Transverse colon (tissue), 4 donors: ENCODE measurements around the gene EDN3. TPM values are rescaled to one million over a fixed set of nuclear protein-coding genes. Genes with fewer than 3 reads are reported as not detected.
"Not testable (repeated sequence)": the region's sequence is repeated elsewhere in the genome, so short reads cannot be mapped to it uniquely, and the experiment has no call there.

Source experiments
- DNase-seq: peaks from one replicate; pipeline ENCODE4 v3.0.0-alpha.2; 2019
- H3K27ac ChIP-seq, 4 donors: fragments of 200-600 bp; sonication (generic); 2 replicates each; pipeline ENCODE4 v1.5.1; 2016 to 2018; ENCODE audit warnings: inconsistent platforms in 4 of 4
- H3K27me3 ChIP-seq: fragments of 200-600 bp; sonication (generic); 2 replicates; pipeline ENCODE4 v1.5.1; 2017; ENCODE audit warnings: inconsistent platforms
- H3K36me3 ChIP-seq, 4 donors: fragments of 200-600 bp; sonication (generic); 2 replicates each; pipeline ENCODE4 v1.5.1; 2017 to 2019; ENCODE audit warnings: inconsistent platforms in 4 of 4
- H3K4me1 ChIP-seq, 4 donors: fragments of 200-600 bp; sonication (generic); 2 replicates each; pipeline ENCODE4 v1.5.1; 2017 to 2020; ENCODE audit warnings: inconsistent platforms in 4 of 4
- H3K4me3 ChIP-seq, 4 donors: fragments of 200-600 bp; sonication (generic); 1 replicate in 1 of 4; 2 replicates in 3 of 4; pipeline versions ENCODE4 v1.5.1 to v1.6.1; 2017 to 2019; ENCODE audit warnings: inconsistent platforms in 4 of 4
- H3K9me3 ChIP-seq, 2 donors: fragments of 200-600 bp; sonication (generic); 2 replicates each; pipeline ENCODE4 v1.5.1; 2017 to 2019; ENCODE audit warnings: inconsistent platforms in 2 of 2
- EP300 ChIP-seq: sonication (generic); formaldehyde crosslinking; IDR thresholded peaks from one replicate; pipeline ENCODE4 v1.6.1; 2017; ENCODE audit warnings: antibody characterized with exemption, low read depth
- POLR2A ChIP-seq: fragments of 450-650 bp; IDR thresholded peaks from one replicate; pipeline ENCODE4 v1.6.1; 2016; ENCODE audit warnings: antibody characterized with exemption, mild to moderate bottlenecking, moderate library complexity
- POLR2AphosphoS5 ChIP-seq, 3 donors: sonication (generic); formaldehyde crosslinking; IDR thresholded peaks; one replicate each; pipeline ENCODE4 v1.6.1; 2016; ENCODE audit warnings: antibody characterized with exemption in 3 of 3
- WGBS, 2 donors: methylation state at CpG; one replicate each; pipeline ENCODE4 v1.1.5; 2018; ENCODE audit warnings: low coverage in 1 of 2; 5-methylcytosine and 5-hydroxymethylcytosine counted together
- in situ Hi-C, 4 donors: fragments of 200-750 bp; cut with MboI; loops; one replicate each; pipeline versions ENCODE4 v1.15.0 to v1.15.1; 2017; ENCODE audit warnings: low sequenced_read_pairs in 3 of 4, low pct_ligation_motif_present in 1 of 4, low pct_unique_long_range_greater_than_20kb in 1 of 4
- intact Hi-C: fragments of 100-400 bp; cut with DNase I; formaldehyde crosslinking; loops from one replicate; pipeline ENCODE4 v1.15.1; 2023; ENCODE audit warnings: low total_unique reads
- total RNA-seq, 4 donors: library from RNA; depleted of rRNA; stranded (reverse); fragments of >200 nt; gene quantifications; one replicate each; pipeline ENCODE4 v1.1.0, GENCODE V29; 2016
- TF ChIP-seq, protein P1 (sequence below), 5 experiments: fragments of 200-600 bp in 3 of 5; fragments of 450-650 bp in 2 of 5; sonication (generic) in 3 of 5; IDR thresholded peaks; 1 replicate in 2 of 5; 2 replicates in 3 of 5; pipeline ENCODE4 v1.5.1; 2016 to 2017; ENCODE audit warnings: antibody characterized with exemption in 5 of 5, inconsistent platforms in 3 of 5, mild to moderate bottlenecking in 2 of 5, moderate library complexity in 1 of 5

The EDN3 gene
- total RNA-seq, 4 donors from 2014 or later = 13.1 to 127 (median 76.8) TPM

DNA sequence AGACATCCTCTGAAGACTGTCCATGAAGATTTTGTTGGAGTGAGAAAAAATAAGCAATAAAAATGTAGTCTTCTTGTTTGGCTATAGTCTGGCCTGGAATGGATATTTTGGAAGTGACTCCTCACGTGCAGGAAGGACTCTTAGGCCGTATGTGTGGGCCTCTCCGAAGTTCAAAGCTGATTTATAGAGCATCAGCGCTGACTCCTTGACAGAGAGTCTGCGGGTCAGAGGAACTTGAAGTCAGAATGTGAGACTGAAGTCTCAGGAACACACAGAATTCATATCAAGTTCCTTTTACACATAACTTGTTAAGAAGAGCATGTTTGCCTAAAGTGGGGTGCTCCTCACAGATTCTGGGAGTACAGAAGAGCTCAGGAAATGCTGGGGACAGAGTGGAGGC, 36.1 kb downstream of the EDN3 start:
- WGBS, 2 donors = 83% methylated on average over 5 of the region's 5 CpGs; no CpG with 5 or more reads in 1 of the 2 donors
- H3K4me3 ChIP-seq = no peak overlapping the region
- no peak for TF ChIP-seq POLR2A
- no peak for TF ChIP-seq EP300
- no peak for TF ChIP-seq POLR2AphosphoS5 (IDR thresholded peaks at IDR 0.05)
- TF ChIP-seq, protein P1, sequence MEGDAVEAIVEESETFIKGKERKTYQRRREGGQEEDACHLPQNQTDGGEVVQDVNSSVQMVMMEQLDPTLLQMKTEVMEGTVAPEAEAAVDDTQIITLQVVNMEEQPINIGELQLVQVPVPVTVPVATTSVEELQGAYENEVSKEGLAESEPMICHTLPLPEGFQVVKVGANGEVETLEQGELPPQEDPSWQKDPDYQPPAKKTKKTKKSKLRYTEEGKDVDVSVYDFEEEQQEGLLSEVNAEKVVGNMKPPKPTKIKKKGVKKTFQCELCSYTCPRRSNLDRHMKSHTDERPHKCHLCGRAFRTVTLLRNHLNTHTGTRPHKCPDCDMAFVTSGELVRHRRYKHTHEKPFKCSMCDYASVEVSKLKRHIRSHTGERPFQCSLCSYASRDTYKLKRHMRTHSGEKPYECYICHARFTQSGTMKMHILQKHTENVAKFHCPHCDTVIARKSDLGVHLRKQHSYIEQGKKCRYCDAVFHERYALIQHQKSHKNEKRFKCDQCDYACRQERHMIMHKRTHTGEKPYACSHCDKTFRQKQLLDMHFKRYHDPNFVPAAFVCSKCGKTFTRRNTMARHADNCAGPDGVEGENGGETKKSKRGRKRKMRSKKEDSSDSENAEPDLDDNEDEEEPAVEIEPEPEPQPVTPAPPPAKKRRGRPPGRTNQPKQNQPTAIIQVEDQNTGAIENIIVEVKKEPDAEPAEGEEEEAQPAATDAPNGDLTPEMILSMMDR (IDR thresholded peaks at IDR 0.05) = no peak
- intact Hi-C loops (no loop called here), in situ Hi-C loops (no loop called here)
- H3K36me3 ChIP-seq = no peaks in the 10 kb centered on the region
- no peak overlapping the region for H3K27ac ChIP-seq
- H3K27me3 ChIP-seq = no peaks in the 10 kb centered on the region
- H3K9me3 ChIP-seq = no peaks in the 10 kb centered on the region
- DNase-seq = no peak
- H3K4me1 ChIP-seq = peaks cover 0 to 31% (median 15%) of the 10 kb centered on the region in 4 donors

DNA sequence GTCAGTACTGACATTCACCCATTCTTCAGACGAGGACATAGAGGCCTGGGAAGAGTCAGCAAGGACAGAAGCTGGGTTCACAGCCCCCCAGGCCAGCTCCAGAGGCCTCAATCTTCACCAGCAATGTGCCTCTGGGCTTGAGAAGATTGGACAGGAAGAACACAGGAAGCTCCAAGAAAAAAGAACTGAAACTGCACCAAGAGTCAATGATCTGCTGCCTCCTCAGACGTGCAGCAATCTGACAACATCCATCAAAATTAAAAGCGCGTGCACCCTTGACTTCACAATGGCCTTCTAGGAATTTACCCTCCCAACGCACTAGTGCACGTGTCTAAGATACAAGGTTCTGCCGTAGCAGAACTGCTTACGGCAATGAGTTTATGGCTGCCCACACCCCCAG, 38.0 kb downstream of the EDN3 start:
- WGBS, 2 donors = 73% methylated on average over 4 of the region's 8 CpGs; no CpG with 5 or more reads in 1 of the 2 donors
- in situ Hi-C loops, intact Hi-C loops, H3K9me3 ChIP-seq, H3K27me3 ChIP-seq, DNase-seq, H3K36me3 ChIP-seq, H3K27ac ChIP-seq, H3K4me3 ChIP-seq: not testable (repeated sequence)
- peaks cover 0 to 23% (median 15%) of the 10 kb centered on the region in 4 donors for H3K4me1 ChIP-seq

DNA sequence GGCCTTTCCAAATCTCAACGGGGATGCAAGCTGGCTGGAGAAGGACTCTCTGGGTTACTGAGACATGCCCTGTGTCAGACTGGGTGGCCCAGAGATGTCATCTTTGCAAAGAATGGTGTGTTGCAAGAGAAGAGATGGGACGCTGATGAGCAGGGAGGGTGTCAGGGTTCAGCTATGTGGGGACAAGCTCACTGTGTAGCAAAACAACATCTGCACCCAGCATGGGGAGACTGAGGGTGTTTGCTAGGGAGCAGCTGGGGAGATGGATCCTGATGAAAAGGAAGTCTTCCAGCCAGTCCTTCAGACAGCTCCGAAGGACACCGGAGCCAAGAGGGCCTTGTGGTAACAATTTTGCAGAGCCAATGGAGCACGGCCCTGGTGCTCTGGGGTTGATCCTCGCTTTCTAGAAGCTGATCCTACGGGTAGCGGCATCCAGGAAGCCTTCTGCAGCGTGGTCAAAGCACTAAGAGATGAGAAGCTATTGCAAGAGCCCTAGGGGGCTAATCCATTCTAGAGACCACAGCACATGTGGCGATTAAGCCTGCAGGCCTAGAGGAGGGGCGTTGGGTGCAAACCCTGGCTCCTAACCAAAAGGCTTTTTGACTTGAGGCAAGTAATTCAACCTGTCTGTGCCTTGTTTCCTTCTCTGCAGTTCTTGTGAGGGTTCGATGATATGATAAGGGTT, 39.9 kb downstream of the EDN3 start:
- Histone ChIP-seq H3K27me3 (no peaks in the 10 kb centered on the region), H3K4me3 (no peak overlapping the region), H3K27ac (no peak overlapping the region), H3K9me3 (no peaks in the 10 kb centered on the region), H3K36me3 (no peaks in the 10 kb centered on the region), H3K4me1 (peaks cover 0 to 9% (median 4%) of the 10 kb centered on the region in 4 donors)
- 79 to 81% methylated on average over 4 to 12 of the region's 12 CpGs for WGBS, 2 donors
- in situ Hi-C loops = no loop called here
- DNase-seq = no peak
- intact Hi-C loops = no loop called here
- TF ChIP-seq, protein P1 (IDR thresholded peaks at IDR 0.05) = no peak
- no peak for TF ChIP-seq EP300
- TF ChIP-seq POLR2AphosphoS5 (IDR thresholded peaks at IDR 0.05) = no peak
- no peak for TF ChIP-seq POLR2A

DNA sequence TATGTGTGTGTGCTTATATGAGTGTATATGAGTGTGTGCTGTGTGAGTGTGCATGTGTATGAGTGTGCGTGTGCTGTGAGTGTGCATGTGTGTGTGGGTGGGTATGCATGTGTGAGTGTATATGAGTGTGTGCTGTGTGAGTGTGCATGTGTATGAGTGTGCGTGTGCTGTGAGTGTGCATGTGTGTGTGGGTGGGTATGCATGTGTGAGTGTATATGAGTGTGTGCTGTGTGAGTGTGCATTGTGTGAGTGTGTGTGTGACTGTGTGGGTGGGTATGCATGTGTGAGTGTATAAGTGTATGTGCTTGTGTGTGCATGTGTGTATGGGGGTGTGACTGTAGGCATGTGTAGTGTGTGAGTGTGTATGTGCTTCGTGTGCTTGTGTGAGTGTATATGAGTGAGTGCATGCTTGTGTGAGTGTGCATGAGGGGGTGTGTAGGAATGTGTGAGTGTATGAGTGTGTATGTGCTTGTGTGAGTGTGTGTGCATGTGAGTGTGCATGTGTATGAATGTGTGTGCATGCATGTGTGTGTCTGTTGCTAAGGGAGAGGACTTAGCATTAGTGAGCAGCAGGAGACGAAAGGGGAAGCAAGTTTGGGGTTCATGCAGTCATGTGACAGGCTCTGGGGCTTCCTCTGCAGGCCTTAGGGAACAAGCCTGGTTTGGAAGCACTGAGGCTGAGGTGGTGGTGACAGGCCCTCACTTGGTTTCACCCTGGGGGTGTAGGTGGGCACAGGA, 41.0 kb downstream of the EDN3 start:
- intact Hi-C loops, in situ Hi-C loops: not testable (repeated sequence)

More for the DNA sequence above, 41.0 kb downstream of the EDN3 start:
- 77 to 78% methylated on average over 3 to 4 of the region's 4 CpGs for WGBS, 2 donors
- not testable (repeated sequence) for H3K27ac ChIP-seq, H3K4me1 ChIP-seq, H3K9me3 ChIP-seq, H3K4me3 ChIP-seq, H3K36me3 ChIP-seq, DNase-seq, H3K27me3 ChIP-seq
